PC-9 (cell line): ENCODE data around the gene COL15A1. TPM values are rescaled to one million over a fixed set of nuclear protein-coding genes. Genes with fewer than 3 reads are reported as not detected.

Source experiments
- BruUV-seq: library from RNA; stranded (reverse); fragments of 400-500 nt; replicated peaks from 2 replicates; lab custom pipeline; 2021; lab: Mats Ljungman, UMichigan
- CTCF ChIA-PET: fragments of 300-600 bp; sonication (Branson Sonifier 250); formaldehyde crosslinking; loops from one replicate; lab custom pipeline; 2022; ENCODE audit warnings: antibody characterized with exemption; lab: Charles Lee
- POLR2A ChIA-PET: fragments of 300-600 bp; sonication (Branson Sonifier 250); formaldehyde crosslinking; loops from one replicate; lab custom pipeline; 2022; ENCODE audit warnings: antibody characterized with exemption; ENCODE audit not compliant: unreplicated experiment; lab: Charles Lee
- DNase-seq, 2 experiments: peaks; one replicate each; pipeline versions ENCODE4 v3.0.0 to v3.0.0-alpha.2; 2015 to 2022; ENCODE audit warnings: mixed read lengths in 1 of 2
- H2AFZ ChIP-seq: fragments of 200-600 bp; sonication (generic); 2 replicates; pipeline ENCODE4 v1.8.1; 2017; ENCODE audit warnings: antibody characterized with exemption
- H3F3A ChIP-seq: fragments of 200-600 bp; sonication (generic); 2 replicates; pipeline ENCODE4 v1.8.1; 2017; ENCODE audit warnings: antibody characterized with exemption, mild to moderate bottlenecking, low read depth; ENCODE audit not compliant: insufficient read depth
- H3K27ac ChIP-seq: fragments of 200-600 bp; sonication (generic); 2 replicates; pipeline ENCODE4 v1.6.1; 2016; ENCODE audit warnings: mixed run types
- H3K27me3 ChIP-seq: fragments of 200-600 bp; sonication (generic); 2 replicates; pipeline ENCODE4 v1.6.1; 2016; ENCODE audit warnings: low read depth, mixed run types; ENCODE audit not compliant: insufficient read depth
- H3K36me3 ChIP-seq: fragments of 200-600 bp; sonication (generic); 2 replicates; pipeline ENCODE4 v1.6.1; 2016; ENCODE audit warnings: low read depth, mixed run types
- H3K4me1 ChIP-seq: fragments of 200-600 bp; sonication (generic); replicated peaks from 2 replicates; pipeline ENCODE4 v1.6.1; 2016; ENCODE audit warnings: mixed run types; ENCODE audit not compliant: insufficient read depth
- H3K4me2 ChIP-seq: fragments of 200-600 bp; sonication (generic); 2 replicates; pipeline ENCODE4 v1.6.1; 2017; ENCODE audit warnings: mixed run types
- H3K4me3 ChIP-seq: fragments of 200-600 bp; sonication (generic); 2 replicates; pipeline ENCODE4 v1.6.1; 2016; ENCODE audit warnings: mixed run types
- H3K79me2 ChIP-seq: fragments of 200-600 bp; sonication (generic); 2 replicates; pipeline ENCODE4 v1.6.1; 2017; ENCODE audit warnings: low read depth, mixed run types
- H3K9me2 ChIP-seq: fragments of 200-600 bp; sonication (generic); 2 replicates; pipeline ENCODE4 v1.8.1; 2017; ENCODE audit warnings: mild to moderate bottlenecking; ENCODE audit not compliant: insufficient read depth
- H3K9me3 ChIP-seq: fragments of 200-600 bp; sonication (generic); 2 replicates; pipeline ENCODE4 v1.8.1; 2016; ENCODE audit warnings: low read depth; ENCODE audit not compliant: insufficient read depth
- H4K20me1 ChIP-seq: fragments of 200-600 bp; sonication (generic); 2 replicates; pipeline ENCODE4 v1.8.1; 2017; ENCODE audit not compliant: insufficient read depth
- CTCF ChIP-seq: fragments of 200-600 bp; sonication (generic); conservative IDR thresholded peaks from 2 replicates; pipeline ENCODE4 v1.6.1; 2017; ENCODE audit warnings: mixed run types, antibody characterized with exemption, mild to moderate bottlenecking, moderate library complexity
- EZH2 ChIP-seq: fragments of 200-600 bp; sonication (generic); IDR thresholded peaks from 2 replicates; pipeline ENCODE4 v1.8.0; 2017; ENCODE audit warnings: antibody characterized with exemption, low read depth
- intact Hi-C: fragments of 100-400 bp; cut with micrococcal nuclease; formaldehyde crosslinking; loops from one replicate; pipeline ENCODE4 v1.10.0; 2022; ENCODE audit not compliant: unreplicated experiment
- total RNA-seq: library from RNA; stranded (reverse); gene quantifications from 2 replicates; pipeline ENCODE4 v1.2.3, GENCODE V29; 2021

The COL15A1 gene
- total RNA-seq, 1 experiment from 2014 or later: not detected

- no peak for TF ChIP-seq CTCF
- no peak for TF ChIP-seq EZH2
These were observed 172.3 kb downstream of the COL15A1 start for GRCh38 chr9:99116003-99116411.

GRCh38 chr9:99118782-99119466 lies 175.2 kb downstream of the COL15A1 start:
- CTCF ChIA-PET: no interaction called here
- BruUV-seq: no TSS peak

More at GRCh38 chr9:99116003-99116411, 172.3 kb downstream of the COL15A1 start:
- H3K9me3 ChIP-seq: peaks cover 3% of the 10 kb centered on the region; the same call in 1 of the 2 replicates
- no peak overlapping the region for H3K27ac ChIP-seq
- no TSS peak for BruUV-seq
- no peaks in the 10 kb centered on the region for H3K36me3 ChIP-seq
- no peak overlapping the region for H2AFZ ChIP-seq
- ChIA-PET CTCF (no interaction called here), POLR2A (no interaction called here)
- H3F3A ChIP-seq: no peaks in the 10 kb centered on the region
- intact Hi-C loops: no loop called here
- H3K79me2 ChIP-seq: peaks cover 40% of the 10 kb centered on the region
- H3K9me2 ChIP-seq: no peaks in the 10 kb centered on the region
- no peaks in the 10 kb centered on the region for H3K4me1 ChIP-seq
- DNase-seq: no peak
- H3K4me2 ChIP-seq: no peak overlapping the region
- H3K4me3 ChIP-seq: no peak overlapping the region
- H4K20me1 ChIP-seq: no peaks in the 10 kb centered on the region; the same call in 1 of the 2 replicates
- no peaks in the 10 kb centered on the region for H3K27me3 ChIP-seq

More at GRCh38 chr9:99118782-99119466, 175.2 kb downstream of the COL15A1 start:
- Histone ChIP-seq H4K20me1 (no peaks in the 10 kb centered on the region; the same call in 1 of the 2 replicates), H3K27ac (no peak overlapping the region), H3K27me3 (no peaks in the 10 kb centered on the region), H3K4me1 (no peaks in the 10 kb centered on the region), H3K9me3 (peaks cover 3% of the 10 kb centered on the region; the same call in 1 of the 2 replicates), H3K4me3 (no peak overlapping the region), H3K9me2 (no peaks in the 10 kb centered on the region), H3K36me3 (no peaks in the 10 kb centered on the region), H3K79me2 (peaks cover 20% of the 10 kb centered on the region), H2AFZ (no peak overlapping the region), H3F3A (no peaks in the 10 kb centered on the region), H3K4me2 (no peak overlapping the region)
- intact Hi-C loops: no loop called here
- DNase-seq: no peak
- POLR2A ChIA-PET: no interaction called here
- TF ChIP-seq CTCF: no peak
- TF ChIP-seq EZH2: no peak
